A549 (cell line): ENCODE data around the gene HCCS. TPM values are rescaled to one million over a fixed set of nuclear protein-coding genes. Genes with fewer than 3 reads are reported as not detected.

ENCODE experiments used
- ATAC-seq, 2 experiments: fragments of 200-7000 bp in 1 of 2; fragments of >200 bp in 1 of 2; cut with Nextera tagmentation in 1 of 2; cut with Tn5 transposase in 1 of 2; 3 replicates each; pipeline versions ENCODE4 v1.8.0 to v1.9.1; 2018 to 2020; ENCODE audit warnings: mild to moderate bottlenecking in 1 of 2, moderate library complexity in 1 of 2
- CTCF ChIA-PET: fragments of 300-600 bp; sonication (Branson Sonifier 250); formaldehyde crosslinking; extraction: SDS; loops from one replicate; lab custom pipeline; 2021; ENCODE audit warnings: antibody characterized with exemption, inconsistent platforms; lab: Yijun Ruan, JAX
- POLR2A ChIA-PET: fragments of 350-600 bp; formaldehyde crosslinking; extraction: SDS; loops from one replicate; lab custom pipeline; 2021; ENCODE audit warnings: antibody characterized with exemption, inconsistent platforms; lab: Yijun Ruan, JAX
- DNase-seq, 2 experiments: peaks; one replicate each; pipeline versions ENCODE4 v3.0.0 to v3.0.0-alpha.2; 2011 to 2016; ENCODE audit warnings: low read depth in 1 of 2, low spot score in 1 of 2
- FAIRE-seq: peaks from 2 replicates; lab custom pipeline; 2011; peaks lifted over from hg19 to GRCh38; lab: Jason Lieb, UNC
- H3K27ac ChIP-seq, 2 experiments: fragments of >200 bp; sonication (Bioruptor Twin); formaldehyde crosslinking; 3 replicates each; pipeline ENCODE4 v1.5.1; 2016 to 2017
- H3K4me1 ChIP-seq: fragments of >200 bp; sonication (Bioruptor Twin); formaldehyde crosslinking; 3 replicates; pipeline ENCODE4 v1.6.1; 2016
- H3K4me2 ChIP-seq: fragments of >200 bp; sonication (Bioruptor Twin); formaldehyde crosslinking; 3 replicates; pipeline ENCODE4 v1.6.1; 2016
- H3K4me3 ChIP-seq: fragments of >200 bp; sonication (Bioruptor Twin); formaldehyde crosslinking; 3 replicates; pipeline ENCODE4 v1.5.1; 2016
- H3K9me3 ChIP-seq: fragments of >200 bp; sonication (Bioruptor Twin); formaldehyde crosslinking; 3 replicates; pipeline ENCODE4 v1.6.1; 2016
- CHD2 ChIP-seq: fragments of 150-350 bp; IDR thresholded peaks from 2 replicates; pipeline ENCODE4 v1.6.1; 2014; ENCODE audit warnings: low read length; ENCODE audit not compliant: partially characterized antibody
- CHD4 ChIP-seq: fragments of 200-600 bp; sonication (generic); IDR thresholded peaks from 2 replicates; pipeline ENCODE4 v1.6.1; 2016; ENCODE audit warnings: antibody characterized with exemption, mild to moderate bottlenecking, borderline replicate concordance
- EHF ChIP-seq: fragments of 250-450 bp; sonication (Bioruptor Pico); IDR thresholded peaks from 2 replicates; pipeline ENCODE4 v1.5.0; 2020; ENCODE audit warnings: mild to moderate bottlenecking
- EP300 ChIP-seq, 2 experiments: fragments of >200 bp; sonication (Bioruptor Twin); formaldehyde crosslinking; IDR thresholded peaks; 2 replicates in 1 of 2; 3 replicates in 1 of 2; pipeline ENCODE4 v1.6.1; 2016 to 2017
- ESRRA ChIP-seq: fragments of 150-350 bp; IDR thresholded peaks from 2 replicates; pipeline ENCODE4 v1.6.1; 2014; ENCODE audit warnings: mild to moderate bottlenecking, low read length, borderline replicate concordance
- GATA3 ChIP-seq: IDR thresholded peaks from 2 replicates; pipeline ENCODE4 v1.6.1; 2012; ENCODE audit warnings: borderline replicate concordance
- HDAC2 ChIP-seq: fragments of 200-600 bp; sonication (generic); IDR thresholded peaks from 2 replicates; pipeline ENCODE4 v1.6.1; 2016
- HEYL ChIP-seq: fragments of 250-450 bp; sonication (Bioruptor Pico); IDR thresholded peaks from 2 replicates; pipeline ENCODE4 v1.8.0; 2021; ENCODE audit warnings: mild to moderate bottlenecking, moderate library complexity
- HOXB13 ChIP-seq: fragments of 250-450 bp; sonication (Bioruptor Pico); IDR thresholded peaks from 2 replicates; pipeline ENCODE4 v1.5.0; 2020; ENCODE audit warnings: low read depth, mild to moderate bottlenecking, moderate library complexity
- HOXB5 ChIP-seq: fragments of 250-450 bp; sonication (Bioruptor Pico); IDR thresholded peaks from 2 replicates; pipeline ENCODE4 v1.5.0; 2020; ENCODE audit warnings: mild to moderate bottlenecking, moderate library complexity
- JUNB ChIP-seq: fragments of >200 bp; sonication (Bioruptor Twin); formaldehyde crosslinking; IDR thresholded peaks from 2 replicates; pipeline ENCODE4 v1.6.1; 2016
- KDM1A ChIP-seq: fragments of 200-600 bp; sonication (generic); IDR thresholded peaks from 2 replicates; pipeline ENCODE4 v1.6.1; 2016; ENCODE audit warnings: low read depth, mild to moderate bottlenecking
- MAFK ChIP-seq: fragments of 450-650 bp; IDR thresholded peaks from 2 replicates; pipeline ENCODE4 v1.6.1; 2014; ENCODE audit not compliant: partially characterized antibody
- MAX ChIP-seq: IDR thresholded peaks from 2 replicates; pipeline ENCODE4 v1.6.1; 2012
- NFE2L2 ChIP-seq: fragments of 150-350 bp; conservative IDR thresholded peaks from 2 replicates; pipeline ENCODE4 v1.6.1; 2014; ENCODE audit warnings: low read length
- PHF8 ChIP-seq: fragments of 200-600 bp; sonication (generic); IDR thresholded peaks from 2 replicates; pipeline ENCODE4 v1.6.1; 2016; ENCODE audit warnings: low read depth, mild to moderate bottlenecking, antibody characterized with exemption, moderate library complexity, borderline replicate concordance
- RARB ChIP-seq: fragments of 250-450 bp; sonication (Bioruptor Pico); IDR thresholded peaks from 2 replicates; pipeline ENCODE4 v1.8.0; 2021; ENCODE audit warnings: mild to moderate bottlenecking, moderate library complexity
- RFX5 ChIP-seq: fragments of 450-650 bp; IDR thresholded peaks from 2 replicates; pipeline ENCODE4 v1.7.1; 2014; ENCODE audit warnings: antibody characterized with exemption, mild to moderate bottlenecking, moderate library complexity
- SREBF2 ChIP-seq: fragments of 450-650 bp; IDR thresholded peaks from 2 replicates; pipeline ENCODE4 v1.6.1; 2014; ENCODE audit warnings: mild to moderate bottlenecking, moderate library complexity
- TFCP2L1 ChIP-seq: fragments of 250-450 bp; sonication (Bioruptor Pico); IDR thresholded peaks from 2 replicates; pipeline ENCODE4 v1.5.0; 2021; ENCODE audit warnings: mild to moderate bottlenecking
- USF2 ChIP-seq: fragments of 450-650 bp; IDR thresholded peaks from 2 replicates; pipeline ENCODE4 v1.6.1; 2014; ENCODE audit warnings: antibody characterized with exemption
- ZC3H11A ChIP-seq: fragments of 450-650 bp; IDR thresholded peaks from 2 replicates; pipeline ENCODE4 v1.6.1; 2014; ENCODE audit warnings: antibody characterized with exemption, mild to moderate bottlenecking
- ZNF302 ChIP-seq: fragments of 250-450 bp; sonication (Bioruptor Pico); IDR thresholded peaks from 2 replicates; pipeline ENCODE4 v1.9.0; 2021; ENCODE audit warnings: inconsistent platforms, mild to moderate bottlenecking, moderate library complexity
- ZSCAN20 ChIP-seq: fragments of 250-450 bp; sonication (Bioruptor Pico); IDR thresholded peaks from 2 replicates; pipeline ENCODE4 v1.8.0; 2022; ENCODE audit warnings: mild to moderate bottlenecking, moderate library complexity
- WGBS: methylation state at CpG from one replicate; pipeline ENCODE4 v1.1.6; 2017; ENCODE audit errors: missing lambda C conversion rate; 5-methylcytosine and 5-hydroxymethylcytosine counted together
- polyA plus RNA-seq, 4 experiments: library from polyadenylated mRNA; depleted of rRNA in 3 of 4; stranded (reverse); fragments of >200 nt; fragmentation: RNase III in 1 of 4; extraction: RNeasy Plus Mini Kit Qiagen cat#74134 plus additional on column Dnase treatment in 1 of 4; gene quantifications; 2 replicates in 3 of 4; 3 replicates in 1 of 4; pipeline ENCODE4 v1.2.3, GENCODE V29; 2011 to 2017

The HCCS gene
- polyA plus RNA-seq, 2 of the 4 experiments (the other 2 are of a cell fraction): 46.6 to 61.2 TPM

- H3K27ac ChIP-seq: no peak overlapping the region
- no peak for FAIRE-seq
- TF ChIP-seq ZC3H11A (no peak), HOXB5 (no peak), MAFK (no peak), ZSCAN20 (CRISPR knock-in tag) (no peak), KDM1A (no peak), RARB (CRISPR knock-in tag) (no peak), PHF8 (no peak), ZNF302 (CRISPR knock-in tag) (no peak), USF2 (no peak), TFCP2L1 (CRISPR knock-in tag) (no peak), EHF (CRISPR knock-in tag) (no peak), HOXB13 (CRISPR knock-in tag) (no peak), CHD4 (no peak)
- ChIA-PET CTCF (interaction anchor here (1.0 kb wide), 1 partner anchor 16 kb away, joined by 3 read pairs; no protein-coding TSS in a partner anchor), POLR2A (no interaction called here)
- 53% methylated on average over 1 of the region's 1 CpG for WGBS
- no peak overlapping the region for H3K4me2 ChIP-seq
- no peaks in the 10 kb centered on the region for H3K4me1 ChIP-seq
- H3K9me3 ChIP-seq: 0 out of 3 replicates have a peak, but pooled peaks cover 1% of the 10 kb centered on the region
- no peak overlapping the region for H3K4me3 ChIP-seq
- no peak for DNase-seq
- ATAC-seq: no peak
These were observed 25.8 kb upstream of the HCCS start for GRCh38 chrX:11085305-11085704.

- no peak overlapping the region for H3K27ac ChIP-seq
- 50% methylated on average over 1 of the region's 1 CpG for WGBS
- ChIA-PET CTCF (no interaction called here), POLR2A (no interaction called here)
- DNase-seq (peak in 1 of 2 experiments; percentile 8), ATAC-seq (no peak), FAIRE-seq (no peak)
- H3K4me3 ChIP-seq: no peak overlapping the region
- H3K4me2 ChIP-seq: no peak overlapping the region
- H3K4me1 ChIP-seq: no peaks in the 10 kb centered on the region
- no peak for TF ChIP-seq HDAC2
- 0 out of 3 replicates have a peak, but pooled peaks cover 2% of the 10 kb centered on the region for H3K9me3 ChIP-seq
These were observed 21.3 kb upstream of the HCCS start for GRCh38 chrX:11089802-11090201.

- DNase-seq (no peak), FAIRE-seq (peak; percentile 61), ATAC-seq (no peak)
- ChIA-PET POLR2A (no interaction called here), CTCF (interaction anchor here (1.3 to 2.4 kb wide), 3 partner anchors 373 to 908 kb away, joined by 3 to 10 read pairs (median 6); no protein-coding TSS in a partner anchor)
- Histone ChIP-seq H3K27ac (no peak overlapping the region), H3K4me2 (no peak overlapping the region), H3K4me3 (no peak overlapping the region), H3K4me1 (peaks cover 11% of the 10 kb centered on the region), H3K9me3 (no peaks in the 10 kb centered on the region)
- no peak for TF ChIP-seq ZSCAN20 (CRISPR knock-in tag)
- TF ChIP-seq ZC3H11A: no peak
- no peak for TF ChIP-seq TFCP2L1 (CRISPR knock-in tag)
- no peak for TF ChIP-seq RFX5
- TF ChIP-seq EP300 (IDR thresholded peaks at IDR 0.05): no peak
- TF ChIP-seq HEYL (CRISPR knock-in tag): no peak
- TF ChIP-seq CHD4: no peak
- TF ChIP-seq JUNB: no peak
- no peak for TF ChIP-seq NFE2L2
These were observed 13.2 kb upstream of the HCCS start for GRCh38 chrX:11097933-11098332.

- Histone ChIP-seq H3K9me3 (no peaks in the 10 kb centered on the region), H3K27ac (peak overlapping the region in 1 of 2 experiments; percentile 83; a peak in 2 of 6 replicates), H3K4me1 (peaks cover 11% of the 10 kb centered on the region), H3K4me2 (no peak overlapping the region), H3K4me3 (no peak overlapping the region)
- FAIRE-seq (no peak), DNase-seq (no peak), ATAC-seq (no peak)
- CTCF ChIA-PET: interaction anchor here (0.6 to 2.4 kb wide), 3 partner anchors 11 to 910 kb away, joined by 3 to 10 read pairs (median 3); no protein-coding TSS in a partner anchor
- TF ChIP-seq GATA3 (no peak), MAX (no peak), SREBF2 (no peak), CHD2 (no peak), ESRRA (no peak)
- POLR2A ChIA-PET: no interaction called here
These were observed 11.7 kb upstream of the HCCS start for GRCh38 chrX:11099465-11099864.
